Suprapubic skin (tissue), 4 donors: ENCODE data around the gene MGAT3. TPM values are rescaled to one million over a fixed set of nuclear protein-coding genes. Genes with fewer than 3 reads are reported as not detected.

ENCODE experiments used
- DNase-seq, 2 donors: peaks; one replicate each; pipeline ENCODE4 v3.0.0-alpha.2; 2019; ENCODE audit warnings: low spot score in 2 of 2
- H3K27ac ChIP-seq: fragments of 200-600 bp; sonication (generic); one replicate; pipeline ENCODE4 v1.5.1; 2019
- H3K27me3 ChIP-seq: fragments of 200-600 bp; sonication (generic); one replicate; pipeline ENCODE4 v1.5.1; 2019
- H3K36me3 ChIP-seq: fragments of 200-600 bp; sonication (generic); one replicate; pipeline ENCODE4 v1.5.1; 2019
- H3K4me1 ChIP-seq: fragments of 200-600 bp; sonication (generic); one replicate; pipeline ENCODE4 v1.5.1; 2019
- H3K4me3 ChIP-seq: fragments of 200-600 bp; sonication (generic); one replicate; pipeline ENCODE4 v1.5.1; 2019; ENCODE audit warnings: mild to moderate bottlenecking
- H3K9me3 ChIP-seq: fragments of 200-600 bp; sonication (generic); one replicate; pipeline ENCODE4 v1.5.1; 2019
- CTCF ChIP-seq, 2 donors: fragments of 200-600 bp in 1 of 2; fragments of 450-650 bp in 1 of 2; sonication (generic) in 1 of 2; IDR thresholded peaks; one replicate each; pipeline ENCODE4 v1.5.1; 2016 to 2019; ENCODE audit warnings: antibody characterized with exemption in 2 of 2, mild to moderate bottlenecking in 1 of 2, moderate library complexity in 1 of 2
- EP300 ChIP-seq: sonication (generic); formaldehyde crosslinking; IDR thresholded peaks from one replicate; pipeline ENCODE4 v1.6.1; 2017; ENCODE audit warnings: antibody characterized with exemption
- POLR2A ChIP-seq, 2 donors: fragments of 450-650 bp; IDR thresholded peaks; one replicate each; pipeline ENCODE4 v1.6.1; 2017; ENCODE audit warnings: antibody characterized with exemption in 2 of 2, mild to moderate bottlenecking in 2 of 2, moderate library complexity in 2 of 2
- POLR2AphosphoS5 ChIP-seq, 3 donors: sonication (generic); formaldehyde crosslinking; IDR thresholded peaks; one replicate each; pipeline ENCODE4 v1.6.1; 2017; ENCODE audit warnings: antibody characterized with exemption in 3 of 3
- WGBS: methylation state at CpG from one replicate; pipeline ENCODE4 v1.1.5; 2018; 5-methylcytosine and 5-hydroxymethylcytosine counted together
- total RNA-seq, 4 donors: library from RNA; depleted of rRNA; stranded (reverse); fragments of >200 nt; gene quantifications; one replicate each; pipeline ENCODE4 v1.1.0, GENCODE V29; 2016

The MGAT3 gene
- total RNA-seq, 4 donors from 2014 or later = 2.2 to 3.7 (median 3.0) TPM

GRCh38 chr22:39530116-39530515 is 73.3 kb downstream of the MGAT3 start:
- H3K27me3 ChIP-seq = no peaks in the 10 kb centered on the region
- H3K36me3 ChIP-seq = peaks cover 15% of the 10 kb centered on the region
- no peaks in the 10 kb centered on the region for H3K9me3 ChIP-seq
- H3K4me1 ChIP-seq = peaks cover 77% of the 10 kb centered on the region
- H3K4me3 ChIP-seq = no peak overlapping the region
- 64% methylated on average over 6 of the region's 6 CpGs for WGBS
- no peak for DNase-seq
- no peak for TF ChIP-seq POLR2AphosphoS5 (IDR thresholded peaks at IDR 0.05)
- no peak for TF ChIP-seq CTCF (IDR thresholded peaks at IDR 0.05)
- no peak for TF ChIP-seq POLR2A (IDR thresholded peaks at IDR 0.05)
- TF ChIP-seq EP300 = no peak
- H3K27ac ChIP-seq = no peak overlapping the region

- peaks cover 10% of the 10 kb centered on the region for H3K36me3 ChIP-seq
- H3K27ac ChIP-seq = no peak overlapping the region
- H3K9me3 ChIP-seq = no peaks in the 10 kb centered on the region
- TF ChIP-seq POLR2A (IDR thresholded peaks at IDR 0.05) (no peak), POLR2AphosphoS5 (IDR thresholded peaks at IDR 0.05) (no peak), CTCF (IDR thresholded peaks at IDR 0.05) (peak in 1 of 2 donors; percentile 22)
- no peaks in the 10 kb centered on the region for H3K27me3 ChIP-seq
- peaks cover 77% of the 10 kb centered on the region for H3K4me1 ChIP-seq
- DNase-seq = no peak
- WGBS = 36% methylated on average over 9 of the region's 9 CpGs
- peak overlapping the region; percentile 91 for H3K4me3 ChIP-seq
These were observed 74.0 kb downstream of the MGAT3 start for GRCh38 chr22:39530692-39531331.

GRCh38 chr22:39532215-39533073 is 75.6 kb downstream of the MGAT3 start, which contains the start of gene RPS19BP1:
TSS of gene RPS19BP1 (minus strand) at chr22:39532748. CDS start at chr22:39532738, 10 bp downstream.
- H3K9me3 ChIP-seq = no peaks in the 10 kb centered on the region
- peaks cover 10% of the 10 kb centered on the region for H3K36me3 ChIP-seq
- TF ChIP-seq POLR2AphosphoS5 (IDR thresholded peaks at IDR 0.05) = peak; percentile 5 to 95 (median 69)
- peak in 1 of 2 donors; percentile 90 for TF ChIP-seq POLR2A (IDR thresholded peaks at IDR 0.05)
- TF ChIP-seq EP300 = no peak
- no peak for TF ChIP-seq CTCF (IDR thresholded peaks at IDR 0.05)
- peak; percentile 99 to 100 for DNase-seq
- H3K27me3 ChIP-seq = no peaks in the 10 kb centered on the region
- under 1% methylated on average over 37 of the region's 67 CpGs for WGBS
- H3K4me3 ChIP-seq = peak within 1 kb of the TSS; percentile 91
- H3K27ac ChIP-seq = peak within 1 kb of the TSS; percentile 94
- H3K4me1 ChIP-seq = peaks cover 64% of the 10 kb centered on the region

GRCh38 chr22:39534092-39534506 is 77.3 kb downstream of the MGAT3 start:
- TF ChIP-seq EP300 (no peak), POLR2A (IDR thresholded peaks at IDR 0.05) (no peak), POLR2AphosphoS5 (IDR thresholded peaks at IDR 0.05) (no peak), CTCF (IDR thresholded peaks at IDR 0.05) (no peak)
- Histone ChIP-seq H3K27me3 (no peaks in the 10 kb centered on the region), H3K4me1 (peaks cover 47% of the 10 kb centered on the region), H3K27ac (no peak overlapping the region), H3K36me3 (peaks cover 5% of the 10 kb centered on the region), H3K9me3 (no peaks in the 10 kb centered on the region), H3K4me3 (no peak overlapping the region)
- DNase-seq = no peak
- WGBS = 82% methylated on average over 11 of the region's 12 CpGs
